D341Med (cell line): ENCODE results near the gene SLC3A2.
"Not testable (repeated sequence)": the region's sequence is repeated elsewhere in the genome, so short reads cannot be mapped to it uniquely, and the experiment has no call there.

ENCODE experiments used
- DNase-seq: peaks from one replicate; pipeline ENCODE4 v3.0.0; 2012; ENCODE audit warnings: low spot score

The SLC3A2 gene

GRCh38 chr11:62880803-62881578 lies at the start of gene SLC3A2:
Gene SLC3A2, plus strand, starts transcription at chr11:62880896. Its CDS starts 128 bp downstream, at chr11:62881024.
- peak; percentile 87 for DNase-seq

GRCh38 chr11:62830904-62831519 lies 49.7 kb upstream of the SLC3A2 start:
- peak; percentile 72 for DNase-seq

DNA sequence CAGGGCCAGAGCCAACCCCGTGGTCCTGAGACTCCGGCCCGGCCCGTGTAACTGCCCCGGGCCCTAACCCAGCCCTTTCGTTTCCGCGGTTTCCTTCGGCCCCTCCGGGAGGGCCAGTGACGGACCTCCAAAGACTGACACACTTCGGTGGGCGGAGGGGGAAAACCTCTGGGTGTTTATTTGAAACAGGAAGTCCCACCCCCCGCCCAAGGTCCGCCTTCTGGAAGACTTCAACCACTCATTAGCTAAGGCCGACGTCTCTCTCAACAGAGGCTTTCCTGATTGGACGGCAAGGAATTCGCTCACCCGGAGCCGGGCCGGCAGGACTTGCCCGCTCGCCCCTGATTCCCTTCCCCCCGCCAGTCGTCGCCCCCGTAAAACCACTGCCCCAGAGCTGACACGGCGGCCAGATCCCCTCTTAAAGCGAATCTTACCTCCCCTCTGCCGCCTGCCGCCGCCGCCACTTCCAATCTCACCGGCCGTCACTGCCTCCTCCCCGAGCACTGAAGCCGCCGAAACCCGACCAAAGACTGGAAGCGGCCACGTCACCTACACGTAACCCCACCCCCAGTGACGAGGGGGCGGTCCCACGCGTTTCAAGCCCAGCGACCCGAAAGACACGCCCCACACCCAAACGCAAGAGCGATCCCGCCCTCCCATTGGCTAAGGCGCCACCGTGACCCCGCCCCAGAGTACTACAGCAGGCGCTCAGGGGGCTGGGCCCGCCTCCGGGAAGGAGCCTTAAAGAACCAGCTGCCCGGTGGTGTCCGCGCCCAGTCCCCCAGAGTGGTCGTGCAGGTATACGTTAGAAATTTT lies 49.0 kb upstream of the SLC3A2 start, which contains the start of gene STX5:
STX5 (minus strand) TSS at position 532 of the 816 bp plus-strand sequence. CDS start 808 bp downstream, outside the sequence.
- DNase-seq = peak; percentile 95

- no peak for DNase-seq
These were observed 48.1 kb upstream of the SLC3A2 start, which contains the start of gene TEX54 for GRCh38 chr11:62832336-62833234. Gene TEX54, minus strand, starts transcription at chr11:62832841.

- no peak for DNase-seq
These were observed 45.4 kb upstream of the SLC3A2 start for GRCh38 chr11:62835336-62835735.

GRCh38 chr11:62839050-62839945 lies 41.4 kb upstream of the SLC3A2 start, which contains the start of gene WDR74:
Gene WDR74, minus strand, starts transcription at chr11:62839590. Its CDS starts 20 bp downstream, at chr11:62839570.
- peak; percentile 85 for DNase-seq

DNA sequence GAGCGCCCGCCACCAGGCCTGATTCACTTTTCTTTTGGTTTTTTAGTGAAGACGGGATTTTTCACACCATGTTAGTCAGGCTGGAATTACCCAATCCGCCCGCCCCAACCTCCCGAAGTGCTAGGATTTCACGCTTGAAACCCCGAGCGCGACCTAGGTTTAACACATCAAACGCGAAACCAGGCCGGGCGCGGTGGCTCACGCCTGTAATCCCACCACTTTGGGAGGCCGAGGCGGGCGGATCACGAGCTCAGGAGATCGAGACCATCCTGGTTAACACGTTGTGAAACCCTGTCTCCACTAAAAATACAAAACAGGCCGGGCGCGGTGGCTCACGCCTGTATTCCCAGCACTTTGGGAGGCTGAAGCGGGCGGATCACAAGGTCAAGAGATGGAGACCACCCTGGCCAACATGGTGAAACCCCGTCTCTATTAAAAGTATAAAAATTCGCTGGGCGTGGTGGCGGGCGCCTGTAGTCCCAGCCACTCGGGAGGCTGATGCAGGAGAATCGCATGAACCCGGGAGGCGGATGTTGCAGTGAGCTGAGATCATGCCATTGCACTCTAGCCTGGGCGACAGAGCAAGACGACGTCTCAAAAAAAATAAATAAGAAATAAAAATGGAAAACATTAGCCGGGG lies 39.9 kb upstream of the SLC3A2 start:
- not testable (repeated sequence) for DNase-seq

DNA sequence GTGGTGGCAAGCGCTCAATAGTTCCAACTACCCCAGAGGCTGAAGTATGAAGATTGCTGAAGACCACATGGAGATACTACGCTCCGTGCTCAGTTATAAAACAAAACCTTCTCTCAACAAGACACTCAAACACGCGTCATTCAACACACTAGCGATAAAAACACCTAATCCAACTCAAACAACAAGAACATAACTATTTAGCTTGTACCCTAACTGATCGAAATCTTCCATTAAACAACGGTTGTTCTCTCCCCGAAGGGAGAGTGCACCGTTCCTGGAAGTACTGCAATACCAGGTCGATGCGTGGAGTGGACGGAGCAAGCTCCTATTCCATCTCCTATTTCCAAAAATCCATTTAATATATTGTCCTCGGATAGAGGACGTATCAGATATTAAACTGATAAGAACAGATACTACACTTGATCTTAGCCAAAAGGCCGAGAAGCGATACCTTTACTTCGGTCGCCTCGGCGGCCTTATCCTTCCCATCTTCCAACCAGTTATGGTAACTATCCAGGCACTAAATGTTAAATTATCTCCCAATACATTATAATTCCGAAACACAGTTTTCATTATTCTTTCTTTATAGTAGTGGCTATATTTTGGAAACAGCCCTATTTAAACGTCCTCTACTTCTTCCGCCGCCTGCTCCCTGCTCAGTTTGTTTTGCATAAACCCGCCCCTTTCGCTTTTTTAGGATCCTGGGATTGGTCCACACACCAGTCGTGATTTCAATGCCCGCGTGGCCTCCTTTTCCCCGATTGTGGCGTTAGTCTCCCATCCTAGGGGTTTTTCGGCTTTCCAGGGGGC lies 39.1 kb upstream of the SLC3A2 start:
- DNase-seq = peak; percentile 88

GRCh38 chr11:62842171-62842741 lies 38.4 kb upstream of the SLC3A2 start:
- DNase-seq = peak; percentile 48

DNA sequence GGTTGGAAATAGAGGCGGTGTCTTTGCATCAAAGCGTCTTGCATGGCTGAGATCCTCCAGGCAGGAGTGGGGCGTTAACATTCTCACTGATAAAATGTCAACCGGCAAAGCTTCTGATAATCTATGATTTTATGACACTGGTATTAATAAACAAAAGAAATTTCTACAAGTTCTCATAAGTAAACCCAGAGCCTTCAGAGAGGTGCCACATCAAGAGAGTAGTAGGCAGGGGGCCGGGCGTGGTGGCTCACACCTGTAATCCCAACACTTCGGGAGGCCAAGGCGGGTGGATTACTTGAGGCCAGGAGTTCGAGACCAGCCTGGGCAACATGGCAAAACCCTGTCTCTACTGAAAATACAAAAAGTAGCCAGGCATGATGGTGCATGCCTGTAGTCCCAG lies 37.8 kb upstream of the SLC3A2 start:
- not testable (repeated sequence) for DNase-seq

DNA sequence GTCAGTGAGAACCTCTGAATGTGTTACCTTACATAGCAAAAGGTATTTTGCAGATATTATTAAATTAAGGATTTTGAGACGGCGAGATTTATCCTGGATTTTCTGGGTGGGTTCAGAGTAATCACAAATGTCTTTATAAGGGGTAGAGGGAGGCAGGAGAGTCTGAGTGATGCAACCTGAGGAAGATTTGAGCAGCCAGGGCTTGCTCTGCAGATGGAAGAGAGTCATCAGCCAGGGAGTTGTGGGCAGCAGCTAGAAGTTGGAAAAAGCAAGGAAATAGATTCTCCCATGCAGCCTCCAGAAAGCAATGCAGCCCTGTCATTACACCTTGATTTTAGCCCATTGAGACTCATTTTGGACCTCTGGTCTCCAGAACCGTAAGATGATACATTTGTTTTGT lies 37.2 kb upstream of the SLC3A2 start:
- DNase-seq = no peak

- DNase-seq = no peak
These were observed 36.5 kb upstream of the SLC3A2 start for GRCh38 chr11:62844154-62844553.

DNA sequence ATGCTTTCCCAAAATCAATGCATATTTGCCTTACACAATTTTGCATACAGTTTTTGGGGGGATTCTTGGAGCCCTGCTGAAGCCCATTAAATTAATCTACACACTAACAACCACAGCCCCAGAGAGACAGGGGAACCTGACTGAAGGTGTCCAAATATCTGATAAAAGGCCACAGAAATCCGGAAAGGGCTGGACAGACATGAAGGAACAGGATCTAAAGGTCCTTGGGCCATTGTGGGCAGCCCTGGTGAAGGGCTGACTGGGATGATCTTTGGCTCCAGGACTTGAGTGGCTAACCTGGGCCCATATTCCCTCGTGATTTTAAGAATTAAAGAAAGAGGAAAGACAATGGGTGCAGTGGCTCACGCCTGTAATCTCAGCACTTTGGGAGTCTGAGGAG lies 34.5 kb upstream of the SLC3A2 start:
- DNase-seq = no peak

GRCh38 chr11:62847767-62848314 lies 32.9 kb upstream of the SLC3A2 start:
- DNase-seq = no peak

GRCh38 chr11:62850911-62851806 lies 29.5 kb upstream of the SLC3A2 start:
- no peak for DNase-seq

DNA sequence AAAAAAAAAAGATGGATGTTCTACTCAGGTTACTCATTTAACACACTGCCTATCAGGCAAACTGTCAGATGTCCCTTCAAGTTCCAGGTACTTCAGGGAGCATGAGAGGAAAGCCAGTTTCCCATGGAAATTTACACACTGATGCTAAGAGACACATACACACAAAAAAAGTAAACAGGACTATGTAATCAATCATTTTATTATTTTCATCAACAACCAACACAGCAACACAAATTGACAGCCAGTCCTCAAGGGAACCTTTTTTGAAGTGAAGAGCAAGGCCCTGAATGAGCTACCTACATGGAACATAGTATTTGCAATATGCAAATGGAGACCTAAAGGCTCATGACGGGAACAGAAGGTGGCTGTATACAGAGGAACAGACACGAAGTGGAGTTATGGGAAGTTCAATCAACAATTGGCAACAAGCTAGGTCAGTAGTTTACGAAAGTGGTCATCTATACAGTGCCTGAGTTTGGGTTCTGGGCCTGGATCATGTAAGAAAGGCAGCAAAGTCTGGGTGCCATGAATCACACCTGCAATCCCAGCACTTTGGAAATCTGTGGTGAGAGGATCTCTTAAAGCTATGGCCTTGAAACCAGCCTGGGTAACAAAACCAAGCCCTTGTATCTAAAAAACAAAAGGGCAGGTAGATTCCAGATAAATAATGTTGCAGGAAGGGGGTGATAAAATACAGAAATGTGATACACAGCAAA lies 28.7 kb upstream of the SLC3A2 start:
- DNase-seq = no peak
